H9 (cell line): ENCODE data around the gene POP4. TPM values are rescaled to one million over a fixed set of nuclear protein-coding genes. Genes with fewer than 3 reads are reported as not detected.
"Not testable (repeated sequence)": the region's sequence is repeated elsewhere in the genome, so short reads cannot be mapped to it uniquely, and the experiment has no call there.

Source experiments
- DNase-seq: peaks from one replicate; pipeline ENCODE4 v3.0.0-alpha.2; 2017
- H2AFZ ChIP-seq: one replicate; pipeline ENCODE4 v1.6.1; 2013; ENCODE audit warnings: mild to moderate bottlenecking, low read length, control low read depth, moderate library complexity
- H2AK5ac ChIP-seq: 2 replicates; pipeline ENCODE4 v1.6.1; 2013; ENCODE audit warnings: low read length, control low read depth, mixed read lengths; ENCODE audit not compliant: insufficient read length
- H2BK120ac ChIP-seq: one replicate; pipeline ENCODE4 v1.6.1; 2013; ENCODE audit warnings: low read depth, mild to moderate bottlenecking, low read length, control low read depth, inconsistent platforms; ENCODE audit not compliant: poor library complexity, severe bottlenecking
- H2BK12ac ChIP-seq: 2 replicates; pipeline ENCODE4 v1.6.1; 2013; ENCODE audit warnings: low read length, control low read depth, mixed read lengths, low read depth; ENCODE audit not compliant: insufficient read length
- H2BK15ac ChIP-seq: 2 replicates; pipeline ENCODE4 v1.6.1; 2013; ENCODE audit warnings: low read depth, low read length, control low read depth
- H2BK20ac ChIP-seq: one replicate; pipeline ENCODE4 v1.6.1; 2013; ENCODE audit warnings: low read depth, mild to moderate bottlenecking, low read length, control low read depth, inconsistent platforms; ENCODE audit not compliant: poor library complexity, severe bottlenecking
- H2BK5ac ChIP-seq: 2 replicates; pipeline ENCODE4 v1.6.1; 2013; ENCODE audit warnings: low read length, control low read depth, mixed read lengths; ENCODE audit not compliant: insufficient read length
- H3K14ac ChIP-seq: 2 replicates; pipeline ENCODE4 v1.6.1; 2013; ENCODE audit warnings: low read length, control low read depth; ENCODE audit not compliant: insufficient read depth
- H3K18ac ChIP-seq: 2 replicates; pipeline ENCODE4 v1.6.1; 2013; ENCODE audit warnings: low read depth, mild to moderate bottlenecking, mixed read lengths, low read length, control low read depth; ENCODE audit not compliant: insufficient read length
- H3K23ac ChIP-seq: 2 replicates; pipeline ENCODE4 v1.6.1; 2013; ENCODE audit warnings: low read length, control low read depth, mixed read lengths, low read depth; ENCODE audit not compliant: insufficient read length
- H3K23me2 ChIP-seq: 2 replicates; pipeline ENCODE4 v1.6.1; 2013; ENCODE audit warnings: low read depth, mild to moderate bottlenecking, mixed read lengths, low read length, control low read depth; ENCODE audit not compliant: insufficient read length, poor library complexity, severe bottlenecking
- H3K27ac ChIP-seq: 2 replicates; pipeline ENCODE4 v1.5.1; 2013; ENCODE audit warnings: low read length, control low read depth, mixed read lengths, low read depth; ENCODE audit not compliant: insufficient read length
- H3K27me3 ChIP-seq: 2 replicates; pipeline ENCODE4 v1.6.1; 2013; ENCODE audit warnings: low read length, control low read depth, inconsistent platforms; ENCODE audit not compliant: insufficient read depth
- H3K4ac ChIP-seq: 2 replicates; pipeline ENCODE4 v1.6.1; 2013; ENCODE audit warnings: low read depth, mild to moderate bottlenecking, control low read depth, inconsistent platforms, low read length, moderate library complexity
- H3K4me1 ChIP-seq: 2 replicates; pipeline ENCODE4 v1.6.1; 2013; ENCODE audit warnings: low read length, control low read depth, inconsistent platforms; ENCODE audit not compliant: insufficient read depth
- H3K4me2 ChIP-seq: 2 replicates; pipeline ENCODE4 v1.6.1; 2013; ENCODE audit warnings: low read length, control low read depth, mixed read lengths; ENCODE audit not compliant: insufficient read length, insufficient read depth
- H3K56ac ChIP-seq: 2 replicates; pipeline ENCODE4 v1.6.1; 2013; ENCODE audit warnings: low read depth, mild to moderate bottlenecking, mixed read lengths, low read length, control low read depth; ENCODE audit not compliant: insufficient read length
- H3K79me1 ChIP-seq: 2 replicates; pipeline ENCODE4 v1.6.1; 2013; ENCODE audit warnings: low read depth, mild to moderate bottlenecking, moderate library complexity, low read length, control low read depth, inconsistent platforms; ENCODE audit not compliant: insufficient read depth, poor library complexity, severe bottlenecking
- H3K79me2 ChIP-seq: 2 replicates; pipeline ENCODE4 v1.6.1; 2013; ENCODE audit warnings: low read length, control low read depth, inconsistent platforms; ENCODE audit not compliant: insufficient read depth
- H3K9ac ChIP-seq: 2 replicates; pipeline ENCODE4 v1.6.1; 2013; ENCODE audit warnings: low read length, control low read depth, mixed read lengths; ENCODE audit not compliant: insufficient read length; ENCODE audit errors: extremely low read depth
- H3K9me3 ChIP-seq: one replicate; pipeline ENCODE4 v1.6.1; 2013; ENCODE audit warnings: low read depth, low read length, inconsistent platforms; ENCODE audit not compliant: control insufficient read depth
- H3T11ph ChIP-seq: one replicate; pipeline ENCODE4 v1.6.1; 2013; ENCODE audit warnings: mild to moderate bottlenecking, low read length, control low read depth, inconsistent platforms
- H4K20me1 ChIP-seq: one replicate; pipeline ENCODE4 v1.6.1; 2013; ENCODE audit not compliant: control insufficient read depth, insufficient read length, insufficient read depth
- H4K5ac ChIP-seq: 2 replicates; pipeline ENCODE4 v1.6.1; 2013; ENCODE audit warnings: low read depth, mild to moderate bottlenecking, mixed read lengths, low read length, control low read depth; ENCODE audit not compliant: insufficient read length
- H4K8ac ChIP-seq: replicated peaks from 2 replicates; pipeline ENCODE4 v1.6.1; 2013; ENCODE audit warnings: low read length, control low read depth, mixed read lengths, low read depth; ENCODE audit not compliant: insufficient read length
- H4K91ac ChIP-seq: 2 replicates; pipeline ENCODE4 v1.6.1; 2013; ENCODE audit warnings: low read depth, mild to moderate bottlenecking, moderate library complexity, mixed read lengths, low read length, control low read depth; ENCODE audit not compliant: insufficient read length
- H3K27ac Mint-ChIP-seq, 3 experiments: 2 replicates in 2 of 3; 3 replicates in 1 of 3; pipeline ENCODE4 v1.8.0; 2020 to 2021; ENCODE audit warnings: mixed read lengths in 3 of 3, mild to moderate bottlenecking in 1 of 3, moderate library complexity in 1 of 3
- H3K27me3 Mint-ChIP-seq: 2 replicates; pipeline ENCODE4 v1.8.0; 2021; ENCODE audit warnings: low read depth, mild to moderate bottlenecking, moderate library complexity, mixed read lengths
- H3K36me3 Mint-ChIP-seq, 3 experiments: 2 replicates in 2 of 3; 3 replicates in 1 of 3; pipeline ENCODE4 v1.8.0; 2020 to 2021; ENCODE audit warnings: low read depth in 3 of 3, mixed read lengths in 3 of 3; ENCODE audit not compliant: insufficient read depth in 1 of 3
- H3K4me1 Mint-ChIP-seq, 2 experiments: 2 replicates each; pipeline ENCODE4 v1.8.0; 2020; ENCODE audit warnings: mixed read lengths in 2 of 2
- H3K4me3 Mint-ChIP-seq, 2 experiments: 2 replicates in 1 of 2; 3 replicates in 1 of 2; pipeline ENCODE4 v1.8.0; 2020 to 2021; ENCODE audit warnings: mild to moderate bottlenecking in 2 of 2, mixed read lengths in 2 of 2, moderate library complexity in 1 of 2
- H3K9me3 Mint-ChIP-seq, 2 experiments: 2 replicates in 1 of 2; 3 replicates in 1 of 2; pipeline ENCODE4 v1.8.0; 2020; ENCODE audit warnings: mild to moderate bottlenecking in 2 of 2, mixed read lengths in 2 of 2, moderate library complexity in 1 of 2
- WGBS: extraction: QIAGEN DNeasy Blood & Tissue Kit; methylation state at CpG from one replicate; pipeline ENCODE4 v1.1.7; 2013; ENCODE audit warnings: missing lambda C conversion rate, low lambda C conversion rate, mixed read lengths; ENCODE audit not compliant: insufficient read length; ENCODE audit errors: extremely low coverage; 5-methylcytosine and 5-hydroxymethylcytosine counted together
- long read RNA-seq: library from polyadenylated mRNA; unstranded; transcript quantifications from one replicate; pipeline ENCODE4 v2.0.0, GENCODE V29; 2020
- total RNA-seq: library from RNA; stranded (reverse); gene quantifications from 2 replicates; pipeline ENCODE4 v1.2.1, GENCODE V29; 2021
- TF ChIP-seq, protein P1 (sequence below): fragments of 200-600 bp; sonication (generic); conservative IDR thresholded peaks from 3 replicates; pipeline ENCODE4 v1.8.0; 2021; ENCODE audit warnings: antibody characterized with exemption, mild to moderate bottlenecking

The POP4 gene
- 51.4 and 53.6 TPM in 2 replicates for total RNA-seq
- long read RNA-seq, transcript POP4-202 (7 exons, 3,385 nt): major isoform, 103 of 127 reads
- long read RNA-seq, partial matches to known transcripts: 12 of 127 reads
- long read RNA-seq, other reads (novel, unspliced or antisense): 8 of 127 reads

DNA sequence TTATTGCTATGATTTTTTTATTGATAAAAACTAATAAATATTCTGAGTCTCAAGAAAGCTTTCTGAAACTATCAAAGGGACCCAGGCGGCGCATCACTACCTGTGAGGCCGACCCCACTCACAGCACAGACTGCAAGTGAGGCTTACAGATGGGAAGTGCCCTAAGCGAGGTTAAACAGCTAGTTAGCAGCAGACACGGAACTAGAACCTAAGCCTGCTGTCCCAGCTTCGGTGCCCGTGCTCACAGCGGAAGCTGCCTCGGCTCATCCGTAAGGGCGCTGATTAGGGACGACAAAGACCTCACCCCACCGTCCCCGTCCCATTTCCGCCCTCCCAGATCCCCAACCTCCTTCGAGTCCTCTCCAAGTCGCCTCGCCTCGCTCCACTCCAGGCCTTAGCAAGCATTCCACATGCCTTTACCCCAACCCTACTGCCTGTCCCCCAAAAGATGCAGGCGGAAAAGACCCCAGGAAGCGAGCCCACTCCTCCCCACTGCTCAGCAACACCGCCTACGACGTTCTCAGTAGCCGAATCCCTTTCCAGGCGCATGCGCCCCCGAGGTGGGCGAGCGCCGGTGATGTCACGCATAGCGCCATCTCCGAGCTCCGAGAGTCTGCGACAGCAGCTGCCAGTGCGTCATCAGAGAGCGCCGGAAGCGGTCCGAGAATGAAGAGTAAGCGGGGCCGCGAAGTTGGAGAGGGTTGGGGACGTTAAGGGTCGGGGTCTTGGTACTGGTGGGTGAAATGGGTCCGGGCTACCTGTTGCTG, at the start of gene POP4:
POP4 (plus strand) TSS at position 631 of the 767 bp plus-strand sequence; CDS start at position 667, 36 bp downstream.
- peak; percentile 97 for DNase-seq
- Histone ChIP-seq H3K14ac (peak within 1 kb of the TSS; percentile 77), H3K79me1 (peaks cover 2% of the 10 kb centered on the region), H3K4ac (no peak within 1 kb of the TSS; the same call in 1 of the 2 replicates), H2BK15ac (no peak within 1 kb of the TSS), H3K27me3 (no peaks in the 10 kb centered on the region), H3K23ac (no peak within 1 kb of the TSS), H3K23me2 (peaks cover 5% of the 10 kb centered on the region), H2AK5ac (no peak within 1 kb of the TSS), H3K9ac (peak within 1 kb of the TSS; percentile 86), H4K20me1 (no peaks in the 10 kb centered on the region), H2BK5ac (peak within 1 kb of the TSS; percentile 14), H2BK20ac (no peak within 1 kb of the TSS), H3K27ac (peak within 1 kb of the TSS; percentile 55), H2BK120ac (peak within 1 kb of the TSS; percentile 28), H4K8ac (no peak within 1 kb of the TSS), H3K9me3 (no peaks in the 10 kb centered on the region), H3T11ph (no peak within 1 kb of the TSS), H2AFZ (no peak within 1 kb of the TSS), H3K79me2 (no peaks in the 10 kb centered on the region), H3K4me2 (peak within 1 kb of the TSS; percentile 64), H3K56ac (no peak within 1 kb of the TSS), H2BK12ac (no peak within 1 kb of the TSS), H3K18ac (peak within 1 kb of the TSS; percentile 82), H4K91ac (no peak within 1 kb of the TSS), H3K4me1 (no peaks in the 10 kb centered on the region), H4K5ac (peak within 1 kb of the TSS; percentile 39)
- Mint-ChIP-seq H3K4me1 (peaks cover 14 to 18% of the 10 kb centered on the region in 2 experiments), H3K9me3 (peaks cover 0 to 2% of the 10 kb centered on the region in 2 experiments; a peak in 1 of 5 replicates), H3K4me3 (peak within 1 kb of the TSS; percentile 100), H3K36me3 (peaks cover 2 to 19% (median 13%) of the 10 kb centered on the region in 3 experiments; a peak in 6 of 7 replicates), H3K27me3 (peaks cover 2% of the 10 kb centered on the region), H3K27ac (peak within 1 kb of the TSS; percentile 100)
- TF ChIP-seq, protein P1, sequence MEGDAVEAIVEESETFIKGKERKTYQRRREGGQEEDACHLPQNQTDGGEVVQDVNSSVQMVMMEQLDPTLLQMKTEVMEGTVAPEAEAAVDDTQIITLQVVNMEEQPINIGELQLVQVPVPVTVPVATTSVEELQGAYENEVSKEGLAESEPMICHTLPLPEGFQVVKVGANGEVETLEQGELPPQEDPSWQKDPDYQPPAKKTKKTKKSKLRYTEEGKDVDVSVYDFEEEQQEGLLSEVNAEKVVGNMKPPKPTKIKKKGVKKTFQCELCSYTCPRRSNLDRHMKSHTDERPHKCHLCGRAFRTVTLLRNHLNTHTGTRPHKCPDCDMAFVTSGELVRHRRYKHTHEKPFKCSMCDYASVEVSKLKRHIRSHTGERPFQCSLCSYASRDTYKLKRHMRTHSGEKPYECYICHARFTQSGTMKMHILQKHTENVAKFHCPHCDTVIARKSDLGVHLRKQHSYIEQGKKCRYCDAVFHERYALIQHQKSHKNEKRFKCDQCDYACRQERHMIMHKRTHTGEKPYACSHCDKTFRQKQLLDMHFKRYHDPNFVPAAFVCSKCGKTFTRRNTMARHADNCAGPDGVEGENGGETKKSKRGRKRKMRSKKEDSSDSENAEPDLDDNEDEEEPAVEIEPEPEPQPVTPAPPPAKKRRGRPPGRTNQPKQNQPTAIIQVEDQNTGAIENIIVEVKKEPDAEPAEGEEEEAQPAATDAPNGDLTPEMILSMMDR: no peak
- WGBS: no CpG with 5 or more reads among the region's 47 CpGs

DNA sequence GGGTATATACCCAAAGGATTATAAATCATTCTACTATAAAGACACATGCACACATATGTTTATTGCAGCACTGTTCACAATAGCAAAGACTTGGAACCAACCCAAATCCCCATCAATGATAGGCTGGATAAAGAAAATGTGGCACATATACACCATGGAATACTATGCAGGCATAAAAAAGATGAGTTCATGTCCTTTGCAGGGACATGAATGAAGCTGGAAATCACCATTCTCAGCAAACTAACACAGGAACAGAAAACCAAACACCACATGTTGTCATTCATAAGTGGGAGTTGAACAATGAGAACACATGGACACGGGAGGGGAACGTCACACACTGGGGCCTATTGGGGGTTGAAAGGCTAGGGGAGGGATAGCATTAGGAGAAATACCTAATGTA, 47.0 kb upstream of the POP4 start:
- not testable (repeated sequence) for H4K20me1 ChIP-seq, H2BK15ac ChIP-seq, H4K5ac ChIP-seq, H3K4me3 Mint-ChIP-seq, H3K4me1 Mint-ChIP-seq, H2BK12ac ChIP-seq, H2BK5ac ChIP-seq, H3K4me2 ChIP-seq, H3K9ac ChIP-seq, H3K79me1 ChIP-seq, H3K27ac ChIP-seq, H3K14ac ChIP-seq, H3K23ac ChIP-seq, H2AFZ ChIP-seq, H3K23me2 ChIP-seq, H3K18ac ChIP-seq, H3K36me3 Mint-ChIP-seq, H3K56ac ChIP-seq, H2BK20ac ChIP-seq, H3K27me3 ChIP-seq, H3K4me1 ChIP-seq, H2BK120ac ChIP-seq, H4K8ac ChIP-seq, H4K91ac ChIP-seq, DNase-seq, H3T11ph ChIP-seq, H3K9me3 ChIP-seq, H3K27ac Mint-ChIP-seq, H3K79me2 ChIP-seq, H2AK5ac ChIP-seq, H3K4ac ChIP-seq
- WGBS: no CpG with 5 or more reads among the region's 2 CpGs
- Mint-ChIP-seq H3K27me3 (peaks cover 35% of the 10 kb centered on the region), H3K9me3 (peaks cover 41 to 44% of the 10 kb centered on the region in 2 experiments)
